GM12875 (cell line): ENCODE measurements around the gene GRN.

Source experiments
- H3K4me3 ChIP-seq: one replicate; pipeline ENCODE4 v1.5.1; 2011; ENCODE audit warnings: low read depth, low read length, control low read depth
- TF ChIP-seq, protein P1 (sequence below): IDR thresholded peaks from 2 replicates; pipeline ENCODE4 v1.5.1; 2011; ENCODE audit warnings: low read depth, mild to moderate bottlenecking, control low read depth, inconsistent platforms, low read length, moderate library complexity, borderline replicate concordance; ENCODE audit not compliant: insufficient read depth

Gene GRN

DNA sequence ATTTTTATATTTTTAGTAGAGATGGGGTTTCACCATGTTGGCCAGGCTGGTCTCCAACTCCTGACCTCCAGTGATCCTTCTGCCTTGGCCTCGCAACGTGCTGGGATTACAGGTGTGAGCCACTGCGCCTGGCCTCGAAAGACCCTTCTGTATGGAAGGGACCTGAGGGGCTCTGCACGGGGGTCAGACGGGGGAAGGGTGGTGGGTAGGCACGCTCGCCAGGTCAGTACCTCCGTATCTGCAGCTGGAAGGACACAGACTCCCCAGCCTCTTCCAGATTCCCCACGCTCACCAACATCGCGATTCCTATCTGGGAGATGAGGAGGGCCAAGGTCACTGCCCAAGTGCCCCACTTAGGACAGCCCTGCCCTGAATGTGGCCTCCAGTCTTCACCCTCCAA lies 31.7 kb downstream of the GRN start:
- no peak overlapping the region for H3K4me3 ChIP-seq
- TF ChIP-seq, protein P1, sequence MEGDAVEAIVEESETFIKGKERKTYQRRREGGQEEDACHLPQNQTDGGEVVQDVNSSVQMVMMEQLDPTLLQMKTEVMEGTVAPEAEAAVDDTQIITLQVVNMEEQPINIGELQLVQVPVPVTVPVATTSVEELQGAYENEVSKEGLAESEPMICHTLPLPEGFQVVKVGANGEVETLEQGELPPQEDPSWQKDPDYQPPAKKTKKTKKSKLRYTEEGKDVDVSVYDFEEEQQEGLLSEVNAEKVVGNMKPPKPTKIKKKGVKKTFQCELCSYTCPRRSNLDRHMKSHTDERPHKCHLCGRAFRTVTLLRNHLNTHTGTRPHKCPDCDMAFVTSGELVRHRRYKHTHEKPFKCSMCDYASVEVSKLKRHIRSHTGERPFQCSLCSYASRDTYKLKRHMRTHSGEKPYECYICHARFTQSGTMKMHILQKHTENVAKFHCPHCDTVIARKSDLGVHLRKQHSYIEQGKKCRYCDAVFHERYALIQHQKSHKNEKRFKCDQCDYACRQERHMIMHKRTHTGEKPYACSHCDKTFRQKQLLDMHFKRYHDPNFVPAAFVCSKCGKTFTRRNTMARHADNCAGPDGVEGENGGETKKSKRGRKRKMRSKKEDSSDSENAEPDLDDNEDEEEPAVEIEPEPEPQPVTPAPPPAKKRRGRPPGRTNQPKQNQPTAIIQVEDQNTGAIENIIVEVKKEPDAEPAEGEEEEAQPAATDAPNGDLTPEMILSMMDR = no peak

DNA sequence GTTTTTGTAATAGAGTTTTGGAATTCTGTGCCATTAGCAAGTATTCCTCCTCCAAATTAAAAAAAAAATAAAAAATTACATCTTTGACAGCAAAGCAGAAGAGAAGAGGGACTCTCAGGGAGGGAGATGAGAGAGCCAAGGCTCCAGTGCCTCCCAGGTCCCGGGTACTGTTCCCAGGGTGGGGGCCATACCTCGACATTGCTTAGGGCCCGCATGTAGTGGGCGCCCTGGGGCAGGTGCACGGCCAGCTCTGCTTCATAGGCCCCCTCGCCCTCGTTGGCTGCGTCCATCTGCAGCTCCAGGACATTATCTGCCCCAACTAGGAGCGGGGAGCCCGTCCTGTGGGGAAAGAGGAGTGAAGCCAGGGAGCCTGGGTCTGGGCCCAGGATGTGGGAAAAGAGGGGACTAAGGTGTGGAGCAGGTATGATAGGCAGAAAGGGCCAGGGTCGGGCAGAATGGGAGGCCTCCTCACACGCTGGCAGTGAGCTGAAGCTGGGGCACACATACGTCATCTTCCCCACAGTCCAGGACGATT lies 33.1 kb downstream of the GRN start:
- no peak overlapping the region for H3K4me3 ChIP-seq
- TF ChIP-seq, protein P1 = no peak

DNA sequence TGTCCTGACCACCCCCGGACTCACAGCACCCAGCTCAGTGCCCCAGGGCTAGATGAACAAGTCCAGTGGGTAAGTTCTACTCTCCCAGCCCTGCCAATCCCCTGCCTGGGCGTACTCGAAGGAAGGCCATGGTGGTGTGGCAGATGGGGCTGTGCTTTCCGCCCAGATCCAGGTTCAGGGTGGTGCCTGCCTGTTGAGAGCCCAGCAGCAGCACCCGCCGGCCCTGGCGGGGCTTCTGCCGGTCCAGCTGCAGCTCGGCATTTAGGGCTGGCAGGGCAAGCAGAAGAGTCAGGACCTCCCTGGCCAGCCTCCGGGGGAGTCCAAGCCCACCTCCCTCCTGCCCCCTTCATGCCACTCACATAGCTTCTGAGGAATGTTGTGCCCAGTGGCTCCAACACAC lies 34.8 kb downstream of the GRN start:
- TF ChIP-seq, protein P1 = no peak
- H3K4me3 ChIP-seq = no peak overlapping the region

DNA sequence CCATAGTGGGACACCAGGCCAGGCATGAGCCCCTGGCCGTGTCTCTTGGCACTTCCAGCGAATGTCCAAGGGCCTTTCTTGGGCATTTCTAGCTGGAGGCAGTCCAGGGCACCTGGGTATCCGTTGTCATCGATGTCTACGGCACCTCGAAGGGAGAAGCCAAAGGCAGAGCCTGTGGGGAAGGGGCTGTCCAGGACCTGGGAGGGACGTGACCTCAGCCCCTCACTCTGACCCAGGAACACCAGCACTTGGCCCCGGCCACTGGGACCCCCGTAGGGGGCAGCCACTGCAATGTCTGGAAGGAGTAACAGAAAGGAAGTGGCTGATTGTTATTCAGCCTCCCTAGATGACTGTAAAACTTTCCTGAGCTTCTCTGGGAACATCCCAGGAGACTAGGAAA lies 35.7 kb downstream of the GRN start:
- TF ChIP-seq, protein P1 = no peak
- no peak overlapping the region for H3K4me3 ChIP-seq

DNA sequence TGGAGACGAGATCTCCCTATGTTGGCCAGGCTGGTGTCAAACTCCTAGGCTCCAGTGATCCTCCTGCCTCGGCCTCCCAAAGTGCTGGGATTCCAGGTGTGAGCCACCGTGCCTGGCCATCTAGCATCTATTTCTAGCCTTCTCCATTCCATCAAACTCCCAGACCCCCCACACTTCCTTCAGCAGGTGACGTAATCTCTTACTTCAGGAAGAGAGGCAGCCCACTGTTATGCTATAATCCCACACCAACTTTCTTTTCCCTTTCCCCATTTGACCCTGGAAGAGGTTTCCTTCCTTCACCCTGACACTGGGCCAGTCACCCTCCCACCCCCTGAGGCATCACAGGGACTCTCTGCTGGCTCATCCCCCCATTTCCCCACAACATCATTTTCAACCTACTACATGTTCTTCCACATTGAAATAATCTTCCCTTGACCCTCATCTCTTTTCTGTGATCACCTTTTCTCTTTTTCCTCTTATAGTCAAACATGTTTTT lies 36.8 kb downstream of the GRN start:
- H3K4me3 ChIP-seq = no peak overlapping the region
- TF ChIP-seq, protein P1 = no peak

DNA sequence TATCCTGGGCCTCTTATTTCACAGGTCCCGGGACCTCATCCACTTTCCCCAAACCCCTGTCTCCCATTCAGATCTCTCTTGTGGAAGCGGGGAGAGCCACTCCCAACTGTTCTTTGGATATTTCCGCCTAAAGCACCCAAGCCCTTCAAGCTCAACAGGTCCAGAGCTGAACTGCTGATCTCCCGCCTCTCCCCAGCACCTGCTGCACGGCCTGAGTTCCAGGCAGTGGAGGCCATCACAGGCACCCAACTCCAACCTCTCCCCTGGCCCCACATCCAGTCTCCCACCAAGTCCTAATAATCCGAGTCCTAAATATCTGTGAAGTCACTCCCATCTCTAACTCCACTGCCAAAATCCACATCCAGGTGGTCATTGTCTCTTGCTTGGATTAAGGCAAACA lies 37.8 kb downstream of the GRN start:
- no peak overlapping the region for H3K4me3 ChIP-seq
- TF ChIP-seq, protein P1 = no peak

DNA sequence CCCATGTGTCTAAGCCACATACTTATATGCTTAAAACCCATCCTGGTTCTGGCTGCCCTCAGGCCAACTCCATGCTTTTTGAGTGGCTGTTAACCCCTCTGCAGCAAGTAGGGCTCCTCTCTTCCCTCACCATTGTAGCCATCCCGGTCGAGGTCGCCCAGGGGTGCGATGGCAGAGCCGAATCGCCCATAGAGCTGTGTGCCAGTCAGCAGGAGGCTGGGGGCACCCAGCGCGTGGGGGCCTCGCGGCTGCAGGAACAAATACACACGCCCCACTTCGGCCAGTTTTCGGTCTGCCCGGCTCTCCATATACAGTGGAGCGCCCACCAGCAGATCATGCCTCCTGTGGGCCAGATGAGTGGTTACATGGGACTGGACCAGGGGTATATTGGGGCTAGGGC lies 38.3 kb downstream of the GRN start:
- TF ChIP-seq, protein P1 = no peak
- no peak overlapping the region for H3K4me3 ChIP-seq
